Keratinocyte (primary cell): ENCODE results near the gene ST6GALNAC6. TPM values are rescaled to one million over a fixed set of nuclear protein-coding genes. Genes with fewer than 3 reads are reported as not detected.

ENCODE experiments used
- DNase-seq: peaks from one replicate; pipeline ENCODE4 v3.0.0-alpha.2; 2011; ENCODE audit warnings: low read depth, missing footprints, low spot score
- FAIRE-seq: peaks from 2 replicates; lab custom pipeline; 2011; peaks lifted over from hg19 to GRCh38; lab: Jason Lieb, UNC
- H2AFZ ChIP-seq: 2 replicates; pipeline ENCODE4 v1.6.0; 2012; ENCODE audit warnings: low read length, control low read depth, inconsistent platforms; ENCODE audit not compliant: control insufficient read depth
- H3K27ac ChIP-seq: 2 replicates; pipeline ENCODE4 v1.5.1; 2011; ENCODE audit warnings: low read length; ENCODE audit not compliant: control insufficient read depth, insufficient read depth
- H3K27me3 ChIP-seq: 3 replicates; pipeline ENCODE4 v1.6.0; 2011; ENCODE audit warnings: low read length; ENCODE audit not compliant: control insufficient read depth, insufficient read depth; ENCODE audit errors: extremely low read depth
- H3K36me3 ChIP-seq, 2 experiments: 2 replicates in 1 of 2; 3 replicates in 1 of 2; pipeline ENCODE4 v1.5.1; 2011; ENCODE audit warnings: low read length in 2 of 2, mild to moderate bottlenecking in 1 of 2; ENCODE audit not compliant: control insufficient read depth in 2 of 2, insufficient read depth in 2 of 2; ENCODE audit errors: extremely low read depth in 1 of 2
- H3K4me1 ChIP-seq: 3 replicates; pipeline ENCODE4 v1.5.1; 2011; ENCODE audit warnings: low read length; ENCODE audit not compliant: control insufficient read depth, insufficient read depth; ENCODE audit errors: extremely low read depth
- H3K4me2 ChIP-seq: 3 replicates; pipeline ENCODE4 v1.6.0; 2011; ENCODE audit warnings: low read depth, low read length; ENCODE audit not compliant: control insufficient read depth, insufficient read depth; ENCODE audit errors: extremely low read depth
- H3K4me3 ChIP-seq, 3 experiments: fragments of 200-600 bp in 1 of 3; sonication (generic) in 1 of 3; 2 replicates in 2 of 3; 3 replicates in 1 of 3; pipeline ENCODE4 v1.5.1; 2011 to 2016; ENCODE audit warnings: low read length in 3 of 3, mild to moderate bottlenecking in 3 of 3, control low read depth in 2 of 3, inconsistent platforms in 1 of 3, low read depth in 1 of 3, mixed read lengths in 1 of 3, mixed run types in 1 of 3, moderate library complexity in 1 of 3; ENCODE audit not compliant: control insufficient read depth in 2 of 3, insufficient read depth in 2 of 3; ENCODE audit errors: extremely low read depth in 1 of 3
- H3K79me2 ChIP-seq: 2 replicates; pipeline ENCODE4 v1.6.0; 2012; ENCODE audit warnings: low read length; ENCODE audit not compliant: control insufficient read depth, insufficient read depth
- H3K9ac ChIP-seq: 3 replicates; pipeline ENCODE4 v1.6.0; 2011; ENCODE audit warnings: low read length; ENCODE audit not compliant: control insufficient read depth, insufficient read depth; ENCODE audit errors: extremely low read depth
- H3K9me1 ChIP-seq: 3 replicates; pipeline ENCODE4 v1.6.0; 2011; ENCODE audit warnings: low read length; ENCODE audit not compliant: control insufficient read depth, insufficient read depth; ENCODE audit errors: extremely low read depth
- H3K9me3 ChIP-seq: 2 replicates; pipeline ENCODE4 v1.5.1; 2012; ENCODE audit warnings: low read depth, low read length; ENCODE audit not compliant: control insufficient read depth
- H4K20me1 ChIP-seq: 3 replicates; pipeline ENCODE4 v1.6.0; 2011; ENCODE audit warnings: low read length; ENCODE audit not compliant: control insufficient read depth, insufficient read depth; ENCODE audit errors: extremely low read depth
- CTCF ChIP-seq, 3 experiments: IDR thresholded peaks in 1 of 3; conservative IDR thresholded peaks in 1 of 3; optimal IDR thresholded peaks in 1 of 3; 2 replicates in 2 of 3; 3 replicates in 1 of 3; pipeline versions ENCODE3 to v1.5.1; 2011; ENCODE audit warnings: low read length in 3 of 3, mild to moderate bottlenecking in 3 of 3, moderate library complexity in 2 of 3, control low read depth in 1 of 3, inconsistent platforms in 1 of 3; ENCODE audit not compliant: insufficient read depth in 2 of 3; ENCODE audit errors: extremely low read depth in 1 of 3
- EZH2 ChIP-seq: IDR thresholded peaks from one replicate; pipeline ENCODE4 v1.6.1; 2012; ENCODE audit warnings: inconsistent platforms, mild to moderate bottlenecking, low read length, moderate library complexity
- dilution Hi-C: fragments of 300-500 bp; cut with MboI; formaldehyde crosslinking; loops from one replicate; pipeline ENCODE4 v1.7.0; 2020; ENCODE audit warnings: low sequenced_read_pairs; ENCODE audit not compliant: extremely low pct_ligation_motif_present
- polyA plus RNA-seq, 5 experiments: library from polyadenylated mRNA; depleted of rRNA in 3 of 5; stranded (reverse) in 3 of 5; stranded (forward) in 1 of 5; unstranded in 1 of 5; fragments of >200 nt; gene quantifications; 1 replicate in 1 of 5; 2 replicates in 3 of 5; 3 replicates in 1 of 5; pipeline versions ENCODE4 v1.2.1 to v1.2.3, GENCODE V29; 2011 to 2012; ENCODE audit warnings: missing spikeins in 2 of 5, low read depth in 1 of 5, low replicate concordance in 1 of 5

The ST6GALNAC6 gene
- polyA plus RNA-seq, 1 donor (not counting 4 experiments of a cell fraction or from before 2014, with no cell fraction given), result 21.1 TPM

GRCh38 chr9:127915325-127915752 lies 15.9 kb upstream of the ST6GALNAC6 start:
- H3K4me3 ChIP-seq, result no peak overlapping the region

GRCh38 chr9:127913682-127914081 lies 14.3 kb upstream of the ST6GALNAC6 start:
- H3K36me3 ChIP-seq, result peaks cover 0 to 4% of the 10 kb centered on the region in 2 experiments
- H3K4me3 ChIP-seq, result no peak overlapping the region
- no peak overlapping the region for H3K9ac ChIP-seq
- dilution Hi-C loops, result no loop called here
- no peaks in the 10 kb centered on the region for H4K20me1 ChIP-seq
- FAIRE-seq, result no peak
- no peak overlapping the region for H3K4me2 ChIP-seq
- no peaks in the 10 kb centered on the region for H3K79me2 ChIP-seq
- DNase-seq, result no peak
- TF ChIP-seq CTCF (optimal IDR thresholded peaks at IDR 0.05 in 1 of 3, IDR thresholded peaks at IDR 0.05 in 1 of 3, conservative IDR thresholded peaks at IDR 0.05 in 1 of 3; ENCODE audit: extremely low read depth in 1 of 3, insufficient read depth in 2 of 3, low read length in 3 of 3), result no peak
- TF ChIP-seq EZH2, result no peak
- H3K9me3 ChIP-seq, result no peaks in the 10 kb centered on the region
- H2AFZ ChIP-seq, result no peak overlapping the region
- H3K4me1 ChIP-seq, result peaks cover 13% of the 10 kb centered on the region
- no peak overlapping the region for H3K27ac ChIP-seq
- H3K27me3 ChIP-seq, result no peaks in the 10 kb centered on the region
- H3K9me1 ChIP-seq, result no peaks in the 10 kb centered on the region

More at GRCh38 chr9:127915325-127915752, 15.9 kb upstream of the ST6GALNAC6 start:
- TF ChIP-seq EZH2 (no peak), CTCF (optimal IDR thresholded peaks at IDR 0.05 in 1 of 3, IDR thresholded peaks at IDR 0.05 in 1 of 3, conservative IDR thresholded peaks at IDR 0.05 in 1 of 3; ENCODE audit: extremely low read depth in 1 of 3, insufficient read depth in 2 of 3, low read length in 3 of 3) (no peak)
- no peak overlapping the region for H2AFZ ChIP-seq
- H3K4me2 ChIP-seq, result no peak overlapping the region
- H3K79me2 ChIP-seq, result no peaks in the 10 kb centered on the region
- peaks cover 27% of the 10 kb centered on the region for H3K4me1 ChIP-seq
- H3K9me3 ChIP-seq, result no peaks in the 10 kb centered on the region
- H3K9ac ChIP-seq, result no peak overlapping the region
- no peak overlapping the region for H3K27ac ChIP-seq
- H3K27me3 ChIP-seq, result no peaks in the 10 kb centered on the region
- dilution Hi-C loops, result no loop called here
- peaks cover 0 to 4% of the 10 kb centered on the region in 2 experiments for H3K36me3 ChIP-seq
- H3K9me1 ChIP-seq, result no peaks in the 10 kb centered on the region
- DNase-seq, result no peak
- no peak for FAIRE-seq
- no peaks in the 10 kb centered on the region for H4K20me1 ChIP-seq
